Myocyte (in vitro differentiated cells): ENCODE measurements around the gene PFDN5. TPM values are rescaled to one million over a fixed set of nuclear protein-coding genes. Genes with fewer than 3 reads are reported as not detected.
A peak's percentile ranks its signal among the peaks of the same experiment; 100 is the strongest.
"Not testable (repeated sequence)": the region's sequence is repeated elsewhere in the genome, so short reads cannot be mapped to it uniquely, and the experiment has no call there.

Experiments
- DNase-seq: peaks from one replicate; pipeline ENCODE4 v3.0.0-alpha.2; 2012; ENCODE audit warnings: low read depth
- total RNA-seq: library from RNA; depleted of rRNA; stranded (reverse); fragments of >200 nt; gene quantifications from 2 replicates; pipeline ENCODE4 v1.2.3, GENCODE V29; 2014

The PFDN5 gene
- total RNA-seq, 1 donor from 2014 or later = 253 TPM

DNA sequence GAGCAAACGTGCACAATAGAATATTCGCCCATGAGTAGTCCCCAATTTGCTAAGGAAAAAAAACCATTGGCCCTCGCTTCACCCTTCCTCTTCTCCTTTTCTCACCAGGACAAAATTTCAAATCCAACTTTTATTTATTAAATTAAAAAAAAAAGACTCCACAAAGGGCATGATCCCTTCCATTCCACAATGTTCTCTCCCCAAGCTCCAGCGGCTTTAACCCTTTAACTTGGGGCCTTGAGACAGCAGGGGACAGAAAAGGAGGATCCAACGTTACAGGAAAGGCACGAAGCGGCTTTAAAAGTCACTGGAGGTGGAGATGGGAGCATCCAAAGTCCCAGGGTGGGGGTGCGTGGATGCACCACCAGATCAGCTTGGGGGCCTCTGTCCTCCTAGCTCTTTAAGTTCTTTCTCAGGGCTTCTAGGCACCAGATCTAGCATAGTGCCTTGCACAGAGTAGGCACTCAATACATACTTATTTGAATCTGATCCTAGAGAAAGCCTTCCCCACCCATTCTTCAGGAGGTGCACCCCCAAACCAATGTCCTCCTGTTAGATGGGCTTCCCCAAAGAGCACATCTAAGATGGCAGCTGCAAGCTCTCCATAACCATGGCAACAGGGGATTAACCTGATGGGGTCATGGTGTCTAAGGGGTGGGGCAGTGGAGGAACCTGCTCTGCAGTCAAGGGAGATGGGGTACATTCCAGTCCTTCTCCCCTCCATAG is 31.3 kb downstream of the PFDN5 start:
- DNase-seq = no peak

DNA sequence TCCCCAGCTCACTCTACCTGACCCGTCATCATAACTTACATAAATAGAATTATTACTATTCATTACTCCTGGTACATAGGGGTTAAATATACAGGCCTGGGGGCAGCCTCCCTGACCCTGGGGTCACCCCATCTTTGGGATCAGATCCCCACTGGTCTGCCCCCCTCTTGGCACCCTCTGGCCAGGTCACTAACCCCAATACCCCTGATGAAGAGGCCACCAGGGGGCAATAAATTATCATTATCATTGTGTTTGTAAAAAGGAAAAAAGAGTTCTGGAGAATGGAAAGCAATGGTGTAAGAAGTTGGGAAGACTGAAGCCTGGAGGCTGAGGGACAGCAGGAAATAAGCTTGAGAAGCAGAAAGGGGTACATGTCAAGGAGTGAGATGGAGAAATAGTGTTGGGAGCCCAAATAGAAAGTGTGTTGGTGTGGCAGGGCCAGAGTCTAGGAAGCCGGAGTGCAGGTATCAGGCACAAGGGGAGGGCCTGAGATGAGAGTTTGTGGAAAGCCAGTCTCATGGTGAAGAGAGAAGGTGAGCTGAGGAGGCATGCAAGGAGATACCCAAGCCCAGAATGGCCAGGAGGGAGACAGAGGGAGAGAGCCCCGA is 32.2 kb downstream of the PFDN5 start:
- peak; percentile 42 for DNase-seq

DNA sequence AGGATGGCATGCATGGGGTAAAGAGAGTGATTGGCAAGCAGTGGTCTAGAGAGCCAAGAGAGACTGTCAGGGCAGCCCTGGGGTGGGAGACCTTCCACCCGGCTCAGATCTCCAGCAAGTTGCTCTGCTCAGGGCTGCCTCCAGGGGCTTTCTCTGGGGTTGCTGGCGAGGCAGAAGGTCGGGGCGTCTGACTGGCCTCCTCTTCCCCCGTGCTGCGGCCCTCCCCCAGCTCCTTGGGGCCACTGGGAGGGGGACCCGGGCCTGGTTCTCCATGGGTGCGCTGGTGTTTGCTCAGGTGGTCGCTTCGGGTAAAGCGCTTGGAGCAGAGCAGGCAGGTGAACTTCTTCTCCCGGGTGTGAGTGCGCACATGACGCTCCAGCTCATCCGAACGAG is 32.7 kb downstream of the PFDN5 start:
- no peak for DNase-seq

DNA sequence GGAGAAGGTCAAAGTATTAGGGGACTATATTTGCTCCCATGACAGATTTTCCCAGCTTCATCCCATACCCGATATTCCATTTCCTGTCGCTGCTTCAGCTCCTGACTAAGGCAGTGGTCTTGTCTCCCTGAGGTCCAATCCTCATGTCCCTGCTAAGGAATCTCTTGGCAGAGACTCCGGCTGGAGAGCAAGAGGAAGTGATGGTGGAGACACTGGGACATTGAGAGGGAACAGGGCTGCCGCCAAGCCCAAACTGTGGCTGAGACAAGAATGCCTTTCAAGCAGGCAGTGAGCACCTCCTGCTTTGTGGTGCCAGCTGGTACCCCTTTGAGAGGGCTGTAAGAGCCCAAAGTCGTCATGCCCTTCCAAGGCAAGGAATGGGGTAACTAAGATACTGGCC is 35.3 kb downstream of the PFDN5 start:
- DNase-seq = no peak

DNA sequence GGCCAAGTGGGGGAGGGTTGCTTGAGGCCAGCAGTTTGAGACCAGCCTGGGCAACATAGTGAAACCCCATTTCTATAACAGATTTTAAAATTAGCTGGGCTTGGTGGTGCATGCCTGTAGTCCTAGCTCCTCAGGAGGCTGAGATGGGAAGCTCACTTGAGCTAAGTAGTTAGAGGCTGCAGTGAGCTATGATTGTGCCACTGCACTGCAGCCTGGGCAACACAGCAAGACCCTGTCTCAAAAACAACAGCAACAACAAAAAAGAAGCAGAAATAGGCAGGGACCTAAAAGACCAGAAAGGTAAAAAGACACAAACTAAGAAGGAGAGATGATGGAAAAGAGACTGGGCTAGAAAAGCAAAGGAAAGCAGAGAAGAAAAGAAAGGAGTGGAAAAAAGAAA is 37.0 kb downstream of the PFDN5 start:
- not testable (repeated sequence) for DNase-seq

DNA sequence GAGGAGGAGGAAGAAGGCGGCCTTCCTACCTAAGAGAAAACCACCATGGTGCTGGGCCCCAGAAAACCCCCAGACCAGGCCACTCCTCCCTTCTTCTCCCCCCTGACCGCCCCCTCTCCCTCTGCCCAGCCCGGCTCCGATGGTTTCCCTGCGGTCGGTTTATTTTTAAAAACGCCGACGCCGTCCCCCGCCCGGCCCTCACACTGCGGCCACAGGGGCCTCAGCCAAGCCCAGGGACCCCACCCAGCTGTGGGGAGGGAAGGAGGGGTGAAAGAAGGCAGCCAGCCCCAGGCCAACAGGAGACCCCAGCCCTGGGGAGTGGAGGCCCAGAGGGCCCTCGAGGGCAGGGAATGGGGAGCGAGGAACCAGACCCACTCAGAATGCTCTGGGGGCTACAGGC is 37.4 kb downstream of the PFDN5 start:
- no peak for DNase-seq

DNA sequence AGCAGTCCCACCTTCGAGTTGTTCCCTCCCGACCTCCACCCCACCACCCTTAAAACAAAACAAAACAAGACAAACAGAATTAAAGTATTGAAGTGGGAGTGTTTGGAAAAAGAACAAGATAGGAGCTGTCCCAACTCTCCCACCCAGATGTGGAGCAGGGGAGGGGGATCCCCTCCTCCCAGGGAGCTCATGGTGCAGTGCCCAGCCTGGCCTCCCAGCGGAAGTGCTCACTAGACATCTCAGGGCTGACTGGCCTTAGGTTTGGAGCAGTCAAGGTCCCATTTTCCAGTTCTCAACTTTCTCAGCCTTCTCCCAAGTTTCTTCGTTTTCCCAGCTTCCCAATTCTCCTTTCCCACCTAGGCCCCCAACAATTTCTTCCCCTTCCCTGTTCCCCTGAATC is 37.9 kb downstream of the PFDN5 start:
- no peak for DNase-seq

DNA sequence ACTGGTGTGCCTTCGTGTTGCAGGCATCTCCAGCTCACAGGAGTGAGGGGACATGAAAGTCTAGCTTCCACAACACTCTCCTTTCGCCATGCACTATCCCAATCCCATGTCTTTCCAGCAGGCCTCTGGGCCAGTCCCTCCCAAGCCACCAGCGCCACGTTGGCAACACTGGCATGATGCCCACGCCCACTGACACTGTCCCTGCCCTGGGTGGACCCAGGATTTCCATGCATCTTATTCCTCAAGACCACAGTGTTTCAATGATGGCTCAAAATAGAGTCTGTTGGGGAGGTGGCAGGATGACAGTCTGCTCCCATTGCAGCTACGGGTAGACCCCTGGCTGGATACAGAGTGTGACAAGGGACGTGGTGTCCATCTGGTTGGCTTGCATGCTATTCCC is 38.5 kb downstream of the PFDN5 start:
- DNase-seq = no peak

DNA sequence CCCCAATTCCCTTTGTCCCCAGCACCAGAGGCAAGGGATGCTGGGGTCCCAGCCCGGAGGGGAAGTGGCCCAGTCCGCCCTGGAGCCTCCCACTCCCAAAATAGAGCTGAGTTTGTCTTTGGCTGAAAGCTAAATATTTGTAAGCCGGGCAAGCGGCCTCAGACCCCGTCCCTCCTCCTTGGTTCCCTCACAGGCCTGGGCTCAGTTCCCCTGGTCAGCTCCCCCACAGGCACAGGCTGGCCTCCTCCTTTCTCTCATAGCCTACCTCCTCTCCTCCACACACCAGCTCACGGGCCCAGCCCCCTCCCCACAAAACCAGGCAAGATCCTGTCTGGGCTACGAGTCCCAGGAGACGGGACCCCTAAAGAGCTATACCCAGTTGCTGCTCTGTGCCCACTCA is 39.5 kb downstream of the PFDN5 start:
- DNase-seq = no peak

DNA sequence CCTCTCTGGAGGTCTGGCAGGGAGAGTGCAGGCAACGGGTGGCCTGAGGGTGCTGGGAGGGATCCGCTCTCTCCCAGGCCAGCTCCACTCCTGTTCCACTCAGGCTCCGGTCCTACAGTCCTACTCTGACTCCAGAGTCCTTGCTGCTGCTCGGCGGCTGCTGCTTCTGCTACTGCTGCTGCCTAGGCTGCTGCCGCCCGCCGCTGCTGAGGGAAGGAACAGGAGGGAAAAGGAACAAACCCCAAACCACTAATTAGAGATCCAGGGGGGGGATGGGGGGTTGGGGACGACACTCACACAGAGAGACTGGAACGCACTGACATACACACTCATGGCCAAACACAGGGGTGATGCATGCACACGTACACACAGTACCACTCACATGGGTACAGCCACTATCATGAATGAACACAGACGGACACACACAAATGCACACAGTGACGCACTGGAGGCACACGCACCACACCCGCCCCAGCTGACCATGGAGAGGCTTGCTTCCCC is 40.9 kb downstream of the PFDN5 start, which contains the start of gene SP7:
SP7 (minus strand) TSS at position 174 of the 501 bp plus-strand sequence. CDS start 708 bp downstream, outside the sequence.
- DNase-seq = no peak

DNA sequence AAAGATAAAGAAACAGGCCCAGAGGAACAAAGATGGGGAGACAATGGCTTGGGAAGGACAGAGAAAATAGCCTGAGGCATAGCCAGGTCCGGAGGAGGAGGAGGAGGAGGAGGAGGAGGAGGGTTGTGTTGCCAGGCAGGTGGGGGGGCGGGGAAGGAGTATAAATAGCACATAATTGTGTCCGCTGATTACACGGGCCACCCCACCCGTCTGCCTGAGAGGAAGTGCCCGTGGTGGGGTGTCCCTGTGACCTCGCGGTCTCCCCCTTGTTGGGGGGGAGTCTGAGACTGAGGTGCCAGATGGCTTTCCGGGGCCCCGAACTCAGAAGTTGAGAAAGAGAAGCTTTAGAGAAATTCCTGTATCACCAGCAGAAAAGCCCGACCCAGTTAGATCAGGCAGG is 42.7 kb downstream of the PFDN5 start:
- DNase-seq = no peak

DNA sequence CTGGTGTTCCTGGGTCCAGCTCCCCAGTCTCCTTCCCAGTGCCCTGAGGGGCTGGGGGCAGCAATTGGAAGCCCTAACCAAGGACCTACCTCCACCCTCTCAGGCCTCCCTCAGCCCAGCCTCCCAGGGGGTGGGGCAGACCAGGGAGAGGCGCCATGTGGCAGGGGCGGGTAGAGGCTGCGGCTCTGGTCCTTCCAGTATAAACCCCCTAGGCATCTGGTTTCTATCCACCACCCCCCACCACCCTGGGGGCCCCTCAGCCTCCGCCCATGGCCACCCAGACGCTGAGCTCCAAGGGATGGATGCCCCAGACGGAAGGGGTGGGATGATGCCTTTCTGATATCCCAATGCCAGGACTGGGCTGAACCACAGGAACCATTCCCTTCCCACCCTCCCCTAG is 43.6 kb downstream of the PFDN5 start:
- DNase-seq = no peak

DNA sequence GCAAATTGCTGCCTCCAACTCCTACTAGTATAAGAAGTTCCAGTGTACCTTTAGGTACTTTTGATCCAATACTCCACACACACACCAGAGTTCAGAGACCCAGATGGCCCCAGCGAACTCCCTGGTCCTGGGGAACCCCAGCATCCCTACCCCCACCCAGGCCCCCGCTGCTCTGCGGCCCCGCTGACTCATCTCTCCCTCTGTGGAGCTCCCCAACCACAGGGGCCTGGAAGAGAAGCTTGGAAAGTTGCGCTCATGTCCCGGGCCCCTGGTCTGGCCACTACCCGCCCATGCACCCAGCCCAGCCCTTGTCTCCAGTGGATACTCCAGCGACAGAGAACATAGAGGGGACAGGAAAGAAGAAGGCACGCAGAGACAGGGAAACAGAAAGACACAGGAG is 45.1 kb downstream of the PFDN5 start:
- no peak for DNase-seq

DNA sequence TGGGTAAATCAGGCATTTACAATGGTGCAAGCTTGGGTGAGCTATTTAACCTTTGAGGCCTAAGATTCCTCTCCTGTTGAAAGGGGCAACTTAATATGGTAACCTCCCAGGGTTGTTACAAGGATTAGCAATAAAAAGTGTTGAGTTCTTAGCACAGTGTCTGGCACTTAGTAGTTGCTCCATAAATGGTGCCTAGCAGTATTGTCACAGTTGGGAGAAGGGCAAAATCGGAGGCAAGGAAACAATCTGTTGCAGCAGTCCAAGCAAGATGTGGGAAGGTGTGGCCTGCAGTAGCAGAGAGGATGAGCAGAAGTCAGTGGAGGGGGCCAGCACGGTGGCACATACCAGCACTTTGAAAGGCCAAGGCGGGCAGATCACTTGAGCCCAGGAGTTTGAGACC is 48.1 kb downstream of the PFDN5 start:
- DNase-seq = no peak

DNA sequence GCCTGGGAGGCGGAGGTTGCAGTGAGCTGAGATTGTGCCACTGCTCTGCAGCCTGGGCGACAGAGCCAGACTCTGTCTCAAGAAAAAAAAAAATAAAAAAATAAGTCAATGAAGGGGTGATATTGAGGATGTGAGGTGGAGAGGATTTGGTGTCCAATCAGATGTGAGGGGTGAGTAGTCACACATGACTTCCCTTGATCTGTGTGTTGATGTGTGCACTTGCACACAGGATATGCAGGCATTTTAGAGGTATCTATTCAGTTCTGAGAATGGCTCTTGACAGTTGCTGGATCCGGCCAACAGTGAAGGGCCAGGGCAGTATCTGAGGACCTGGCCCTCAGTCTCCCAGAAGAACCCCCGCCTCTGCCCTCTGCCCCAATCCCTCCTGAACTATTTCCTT is 48.6 kb downstream of the PFDN5 start:
- DNase-seq = no peak

DNA sequence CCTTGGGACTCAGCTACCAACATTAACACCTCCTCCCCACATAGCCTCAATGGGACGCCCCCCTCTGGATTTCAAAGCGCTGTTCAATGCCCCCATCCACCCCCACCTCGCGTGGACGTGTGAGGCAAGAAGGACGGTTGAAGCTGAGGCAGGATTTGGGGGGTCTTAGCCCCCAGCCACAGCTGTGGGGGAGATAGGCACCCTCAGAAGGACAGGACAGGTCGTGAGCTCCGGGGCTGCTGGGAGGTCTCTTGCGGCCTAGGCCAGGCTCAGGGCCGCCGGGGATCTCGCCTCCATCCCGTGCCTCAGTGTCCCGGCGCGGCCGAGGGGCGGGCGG is 49.1 kb downstream of the PFDN5 start:
- no peak for DNase-seq

DNA sequence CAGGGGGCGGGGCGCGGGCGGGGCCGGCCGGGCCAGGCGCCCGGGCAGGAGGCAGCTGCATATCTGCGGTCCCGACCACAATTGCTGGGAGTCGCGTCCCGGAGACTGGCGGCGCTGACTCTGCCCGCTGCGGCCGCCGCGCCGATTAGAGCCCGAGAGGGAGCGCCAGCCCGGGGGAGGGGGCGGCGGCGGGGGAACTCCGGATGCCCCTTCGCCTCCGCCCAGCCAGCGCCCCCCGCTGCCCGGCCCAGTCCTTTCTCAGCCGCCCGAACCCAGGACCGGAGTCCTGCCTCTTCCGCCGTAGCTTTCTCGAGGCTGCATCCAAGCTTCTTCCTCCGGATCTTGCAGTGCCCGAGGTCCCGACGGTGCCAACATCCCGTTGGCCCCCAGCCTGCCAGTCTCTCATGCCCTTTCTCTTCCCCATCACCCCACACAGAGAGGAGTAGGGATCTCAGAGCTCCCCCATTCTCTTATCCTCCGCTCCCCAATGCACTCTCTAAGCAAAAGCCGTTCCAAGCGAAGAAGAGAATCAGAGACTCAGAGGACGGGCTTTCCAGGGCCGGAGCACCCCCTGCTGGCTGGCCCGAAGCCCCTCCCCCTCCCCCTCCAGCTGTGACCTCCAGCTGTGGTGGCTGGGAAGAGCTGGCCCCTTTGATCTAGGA is 49.6 kb downstream of the PFDN5 start:
- peak; percentile 84 for DNase-seq

DNA sequence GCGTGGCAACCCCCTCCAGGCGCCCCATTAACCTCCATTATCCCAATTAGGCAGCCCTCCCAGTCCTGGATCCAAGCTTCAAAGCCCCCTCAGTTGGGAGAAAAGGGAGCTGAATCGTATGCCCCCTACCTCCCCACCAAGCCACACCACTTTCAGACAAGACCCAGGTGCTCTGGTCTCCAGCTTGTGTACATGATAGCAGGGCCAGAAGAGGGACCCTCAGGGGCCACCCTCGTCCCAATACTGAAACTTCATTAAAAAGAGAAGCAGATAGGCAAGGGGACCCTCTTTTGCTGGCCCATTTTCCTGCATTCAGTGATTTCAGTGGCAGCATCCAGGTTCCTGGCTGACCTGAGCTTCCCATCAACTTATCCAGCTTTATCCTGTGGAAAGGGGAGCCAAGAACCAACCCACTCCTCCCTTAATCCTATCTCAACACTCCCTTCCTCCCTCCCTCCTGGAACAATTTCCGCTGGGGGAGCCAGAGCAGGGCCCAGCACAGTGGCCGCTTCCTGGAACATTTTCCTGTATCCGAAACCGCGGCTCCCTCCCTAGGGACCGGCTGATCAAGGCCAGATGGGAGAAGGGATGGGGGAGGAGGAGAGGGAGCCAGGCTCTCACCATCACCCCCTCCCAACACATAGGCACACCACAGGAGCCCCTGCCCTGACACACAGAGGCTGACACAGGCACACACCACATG is 50.3 kb downstream of the PFDN5 start:
- DNase-seq = no peak

DNA sequence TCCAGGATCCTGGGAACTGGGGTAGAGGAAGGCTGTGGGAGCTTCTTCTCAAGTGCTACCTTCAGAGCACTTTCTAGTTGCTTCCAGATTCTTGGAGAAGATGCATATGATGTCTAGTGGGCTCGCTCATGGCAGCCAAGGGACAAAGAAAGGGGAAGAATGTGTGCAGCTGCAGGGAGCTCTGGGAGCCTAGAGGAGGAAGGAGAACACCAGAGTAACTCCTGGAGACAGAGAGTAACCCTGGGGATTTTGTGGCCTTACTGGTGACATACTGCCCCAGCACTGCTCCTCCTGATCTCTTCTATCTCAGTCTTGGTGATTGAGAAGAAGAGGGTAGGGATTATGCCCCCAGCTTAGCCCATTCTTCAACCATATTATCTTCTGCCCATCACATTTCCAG is 51.1 kb downstream of the PFDN5 start:
- DNase-seq = no peak

DNA sequence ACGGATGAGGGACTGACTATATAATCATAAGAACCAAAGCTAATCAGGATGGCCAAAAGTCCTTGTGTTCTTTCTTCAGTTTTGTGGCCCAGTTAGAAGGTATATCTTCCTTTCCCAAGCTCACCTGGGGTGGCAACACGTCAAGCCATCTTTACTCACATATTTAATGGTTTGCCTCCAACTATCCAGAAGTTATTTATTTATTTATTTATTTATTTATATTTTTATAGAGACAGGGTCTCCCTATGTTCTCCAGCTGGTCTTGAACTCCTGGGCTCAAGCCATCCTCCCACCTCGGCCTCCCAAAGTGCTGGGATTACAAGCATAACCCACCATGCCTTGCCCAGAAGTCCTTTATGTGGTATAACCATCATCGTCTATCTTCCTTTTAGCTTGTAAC is 52.6 kb downstream of the PFDN5 start:
- no peak for DNase-seq
